ENCODE results near the gene ZFP1. TPM values are rescaled to one million over a fixed set of nuclear protein-coding genes. Genes with fewer than 3 reads are reported as not detected.

ZFP1 gene
- 6.2 and 7.4 TPM in 2 replicates for total RNA-seq

DNA sequence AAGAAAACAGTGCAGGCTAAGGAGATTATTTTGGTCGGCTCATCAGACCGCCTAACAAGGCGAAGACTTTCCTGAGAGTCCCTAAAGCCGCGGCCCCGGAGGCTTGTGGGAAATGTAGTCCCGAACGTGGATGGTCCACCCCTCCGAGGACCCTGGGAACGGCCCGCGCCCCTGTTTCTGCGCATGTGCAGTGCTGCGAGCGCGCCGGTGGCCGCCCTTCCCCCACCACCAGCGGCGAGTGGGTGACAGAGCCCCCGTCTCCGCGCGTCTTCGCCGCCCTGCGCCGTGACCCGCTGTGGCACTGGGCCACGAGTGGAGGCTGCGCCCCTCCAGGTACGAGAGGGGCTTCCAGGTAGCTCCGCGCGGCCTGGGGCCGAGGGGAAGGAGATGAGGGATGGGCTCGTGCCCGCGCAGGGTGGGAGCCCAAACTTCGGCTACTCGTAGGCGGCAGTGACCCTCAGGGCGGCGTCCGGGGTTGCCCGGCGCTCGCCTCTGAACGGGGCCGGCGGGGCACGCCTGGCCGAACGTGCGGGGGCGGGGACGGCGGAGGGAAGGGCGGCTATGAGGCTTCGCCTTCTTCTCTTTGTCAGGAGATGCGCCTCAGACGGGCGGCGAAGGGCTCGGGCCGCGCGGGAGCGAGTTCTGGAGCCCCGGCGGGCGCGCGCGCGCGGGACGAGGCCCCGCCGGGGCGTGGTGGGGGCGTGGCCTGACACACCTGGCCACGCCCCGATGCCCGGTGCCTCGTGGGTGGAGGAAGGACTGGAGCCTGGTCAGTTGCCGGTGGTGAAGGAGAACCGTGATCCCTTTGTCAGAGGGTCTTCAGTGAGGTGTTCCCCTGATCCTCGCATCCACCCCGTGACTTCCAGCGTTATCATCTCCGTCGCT lies at the start of gene ZFP1:
TSS of gene ZFP1 (plus strand) at position 214 of the 885 bp plus-strand sequence. CDS start 4,428 bp downstream, outside the sequence.

DNA sequence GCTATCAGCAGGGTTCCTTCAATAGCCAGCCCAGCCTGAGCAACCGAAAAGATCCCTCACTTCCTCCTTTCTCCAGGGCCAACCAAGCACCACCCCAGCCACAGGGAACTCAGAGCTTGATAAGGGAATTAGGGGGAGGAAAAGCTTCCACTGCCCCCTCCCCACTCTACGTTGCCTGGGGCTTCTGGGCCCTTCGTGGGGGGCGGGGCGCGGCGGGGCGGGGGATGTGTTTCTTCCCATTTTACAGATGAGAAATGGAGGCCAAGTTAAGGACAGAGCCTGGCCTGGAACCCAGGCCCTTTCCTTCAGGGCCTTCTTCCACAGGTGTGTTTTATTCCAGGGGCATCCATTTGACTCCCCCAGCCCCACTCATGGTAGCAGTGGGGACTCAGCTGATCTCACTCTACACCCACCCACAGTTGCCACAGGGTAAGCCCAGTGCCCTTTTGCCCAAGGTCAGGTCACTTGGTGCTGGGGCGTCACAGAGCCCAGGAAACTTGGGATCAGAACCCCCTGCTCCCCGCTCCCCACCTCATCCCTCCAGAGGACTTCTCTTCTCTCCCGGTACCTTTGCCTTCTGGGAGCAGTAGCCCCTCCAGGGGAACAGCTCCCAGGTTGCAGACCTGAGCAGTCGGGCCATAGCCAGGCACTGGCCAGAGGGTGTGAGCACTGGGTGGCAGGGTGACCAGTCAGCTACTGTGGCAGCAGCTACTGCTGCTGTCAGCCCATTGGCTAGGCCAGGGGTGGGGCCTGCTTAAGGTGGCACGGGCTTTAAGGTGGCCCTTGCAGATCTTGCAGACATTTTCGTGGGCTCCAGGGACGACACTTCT lies 32.0 kb upstream of the ZFP1 start, which contains the start of gene LDHD:
TSS of gene LDHD (minus strand) at position 700 of the 830 bp plus-strand sequence. CDS start at position 640, 60 bp downstream.

DNA sequence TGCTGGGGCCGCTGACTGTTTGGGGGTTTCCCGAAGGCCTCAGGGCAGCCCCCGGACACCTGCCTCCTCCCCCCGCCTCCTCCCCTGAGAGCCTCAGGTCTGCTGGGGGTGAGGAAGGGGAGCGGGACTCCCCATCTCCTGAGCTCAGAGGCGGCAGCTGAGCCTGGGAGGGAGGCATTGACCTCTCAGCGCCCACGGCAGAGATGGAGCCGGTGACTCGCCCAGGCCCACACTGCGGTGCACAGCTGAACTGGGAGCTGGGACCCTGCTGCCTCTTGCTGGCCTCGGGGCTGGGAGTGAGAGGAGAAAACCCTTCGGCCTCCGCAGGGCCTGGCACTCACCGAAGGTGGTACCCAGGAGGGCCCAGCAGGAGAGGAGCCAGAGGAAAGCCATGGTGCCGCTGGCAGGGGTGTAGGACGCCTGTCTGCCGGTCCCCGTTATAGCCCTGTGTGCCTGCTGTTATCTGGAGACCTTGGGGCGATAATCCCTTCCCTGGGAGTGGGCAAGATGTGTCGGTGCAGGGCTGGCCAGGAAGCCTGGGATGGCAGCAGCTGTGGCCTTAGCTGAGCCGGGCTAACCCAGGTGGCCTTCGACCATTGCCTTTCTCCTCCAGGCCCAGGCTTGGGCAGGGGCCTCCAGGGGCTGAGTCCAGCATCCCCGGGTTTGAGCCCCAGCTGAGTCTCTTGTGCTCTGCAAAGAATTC lies 58.6 kb downstream of the ZFP1 start, which contains the start of gene CTRB2:
TSS of gene CTRB2 (minus strand) at position 413 of the 703 bp plus-strand sequence. CDS start at position 393, 20 bp downstream.

DNA sequence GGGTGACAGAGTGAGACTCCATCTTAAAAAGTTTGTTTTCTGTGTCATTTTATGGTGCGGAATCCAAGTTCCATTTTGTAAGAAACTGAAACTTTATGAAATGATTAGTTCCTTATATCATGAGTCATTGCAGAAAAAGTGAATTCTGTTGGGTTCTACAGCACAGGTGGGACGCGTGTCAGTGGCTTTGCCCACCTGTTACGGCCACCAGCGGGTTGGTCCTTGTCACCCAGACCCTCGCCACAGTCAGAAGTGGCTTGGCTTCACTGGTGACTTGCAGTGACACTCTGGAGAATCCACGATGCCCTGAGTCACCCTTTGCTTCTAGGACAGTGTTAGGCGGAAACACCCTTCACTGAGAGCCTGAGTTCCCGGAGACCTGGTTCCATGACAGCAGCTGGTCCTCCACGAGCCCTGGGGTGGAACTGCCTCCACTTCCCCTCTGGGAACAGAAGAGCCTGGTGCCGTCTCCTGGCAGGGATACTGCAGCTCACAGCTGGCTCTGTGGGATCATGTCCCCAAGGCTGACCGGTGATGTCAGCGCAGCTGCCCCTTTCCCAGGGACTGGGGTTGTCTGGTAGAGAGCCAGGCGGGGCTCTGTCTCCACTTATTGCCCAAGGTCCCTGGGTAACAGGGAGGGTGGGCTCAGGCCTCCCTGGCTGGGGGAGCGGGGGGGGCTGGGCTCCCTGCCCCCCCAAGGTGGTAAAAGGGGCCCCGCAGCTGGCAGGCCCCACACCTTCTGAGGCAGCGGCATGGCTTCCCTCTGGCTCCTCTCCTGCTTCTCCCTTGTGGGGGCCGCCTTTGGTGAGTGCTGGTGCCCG lies 70.1 kb downstream of the ZFP1 start, which contains the start of gene CTRB1:
TSS of gene CTRB1 (plus strand) at position 733 of the 821 bp plus-strand sequence. CDS start at position 753, 20 bp downstream.

Other genes with a start within 250 kb of the ZFP1 start
- gene WDR59, start 163.4 kb upstream of the ZFP1 start, total RNA-seq: 11.5 and 28.5 TPM in 2 replicates
- gene ZNRF1, start 149.5 kb upstream of the ZFP1 start, total RNA-seq: 16.6 and 22.8 TPM in 2 replicates
- 1.9 and 5.4 TPM in 2 replicates for gene LDHD, start 31.7 kb upstream of the ZFP1 start, total RNA-seq
- not detected in 2 replicates for gene CTRB2, start 58.6 kb downstream of the ZFP1 start, total RNA-seq
- gene CTRB1, start 70.5 kb downstream of the ZFP1 start, total RNA-seq: not detected in 2 replicates
- 67.9 and 75.5 TPM in 2 replicates for gene BCAR1, start 103.1 kb downstream of the ZFP1 start, total RNA-seq

Measured in cardiac atrium fibroblast (primary cell).